Left ventricle myocardium superior (tissue), 1 donor: Measurements from ENCODE around the gene SPATS1. TPM values are rescaled to one million over a fixed set of nuclear protein-coding genes. Genes with fewer than 3 reads are reported as not detected.

Experiments
- ATAC-seq: fragments of 200-7000 bp; cut with Tn5 transposase; one replicate; pipeline ENCODE4 v1.9.1; 2020; ENCODE audit warnings: mild to moderate bottlenecking, moderate library complexity
- DNase-seq: peaks from one replicate; pipeline ENCODE4 v3.0.0-alpha.2; 2020
- intact Hi-C: fragments of 100-400 bp; cut with micrococcal nuclease; formaldehyde crosslinking; loops from one replicate; pipeline ENCODE4 v1.11.0; 2022
- long read RNA-seq: library from polyadenylated mRNA; unstranded; transcript quantifications from one replicate; pipeline ENCODE4 v2.0.0, GENCODE V29; 2021
- total RNA-seq: library from RNA; stranded (reverse); fragmentation: NEBNext Ultra II Directional; extraction: Animal tissue kit (Norgen Biotek cat#: 25700); gene quantifications from one replicate; pipeline ENCODE4 v1.2.1, GENCODE V29; 2021
- donor health status: DM: no; HTN: yes; CAD: no; lungs with severe emphysema.

SPATS1 gene, protein sequence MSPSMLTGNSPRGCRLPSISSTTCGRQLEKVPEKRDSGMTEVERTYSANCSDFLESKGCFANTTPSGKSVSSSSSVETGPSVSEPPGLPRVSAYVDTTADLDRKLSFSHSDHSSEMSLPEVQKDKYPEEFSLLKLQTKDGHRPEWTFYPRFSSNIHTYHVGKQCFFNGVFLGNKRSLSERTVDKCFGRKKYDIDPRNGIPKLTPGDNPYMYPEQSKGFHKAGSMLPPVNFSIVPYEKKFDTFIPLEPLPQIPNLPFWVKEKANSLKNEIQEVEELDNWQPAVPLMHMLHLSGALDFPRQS
- not detected for total RNA-seq
- long read RNA-seq, result 0 reads

GRCh38 chr6:44342489-44342888 is at the start of gene SPATS1:
SPATS1 (plus strand) TSS chr6:44342650; CDS start chr6:44343096, 446 bp downstream.
- ATAC-seq, result peak; percentile 58
- peak; percentile 54 for DNase-seq
- intact Hi-C loops, result no loop called here

DNA sequence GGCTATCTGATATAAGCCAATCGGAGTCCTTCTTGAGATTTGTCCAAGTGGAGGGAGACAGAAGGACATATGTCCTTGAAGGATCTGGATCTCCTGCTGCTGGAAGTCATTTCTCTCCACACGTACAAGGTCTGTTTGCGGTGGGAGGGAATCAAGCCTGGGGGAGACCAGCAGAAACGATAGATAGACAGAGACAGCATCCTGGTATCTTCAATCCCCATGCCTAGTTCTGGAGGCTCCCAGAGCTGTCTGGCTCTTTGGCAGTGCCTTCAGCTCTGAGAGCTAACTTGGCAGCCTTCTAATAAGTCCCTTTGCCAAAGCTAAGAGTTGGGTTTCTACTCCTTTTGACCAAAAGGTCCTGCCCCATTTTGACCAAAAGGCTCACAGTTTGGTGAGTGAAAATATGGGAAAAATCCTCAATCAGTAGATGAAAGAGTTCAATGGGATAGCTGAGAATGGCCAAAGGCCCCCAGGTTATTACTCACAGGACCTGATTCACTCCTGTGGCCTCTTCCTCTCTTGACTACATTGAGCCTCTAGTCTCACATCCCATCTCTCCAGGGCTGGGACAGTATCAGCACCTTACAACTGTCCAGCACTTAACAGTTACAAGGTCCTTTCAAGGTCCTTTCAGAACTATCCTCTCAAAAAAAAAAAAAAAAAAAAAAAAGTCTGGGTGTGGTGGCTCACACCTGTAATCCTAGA is 49.6 kb upstream of the SPATS1 start:
- DNase-seq, result no peak
- intact Hi-C loops, result no loop called here
- ATAC-seq, result no peak

DNA sequence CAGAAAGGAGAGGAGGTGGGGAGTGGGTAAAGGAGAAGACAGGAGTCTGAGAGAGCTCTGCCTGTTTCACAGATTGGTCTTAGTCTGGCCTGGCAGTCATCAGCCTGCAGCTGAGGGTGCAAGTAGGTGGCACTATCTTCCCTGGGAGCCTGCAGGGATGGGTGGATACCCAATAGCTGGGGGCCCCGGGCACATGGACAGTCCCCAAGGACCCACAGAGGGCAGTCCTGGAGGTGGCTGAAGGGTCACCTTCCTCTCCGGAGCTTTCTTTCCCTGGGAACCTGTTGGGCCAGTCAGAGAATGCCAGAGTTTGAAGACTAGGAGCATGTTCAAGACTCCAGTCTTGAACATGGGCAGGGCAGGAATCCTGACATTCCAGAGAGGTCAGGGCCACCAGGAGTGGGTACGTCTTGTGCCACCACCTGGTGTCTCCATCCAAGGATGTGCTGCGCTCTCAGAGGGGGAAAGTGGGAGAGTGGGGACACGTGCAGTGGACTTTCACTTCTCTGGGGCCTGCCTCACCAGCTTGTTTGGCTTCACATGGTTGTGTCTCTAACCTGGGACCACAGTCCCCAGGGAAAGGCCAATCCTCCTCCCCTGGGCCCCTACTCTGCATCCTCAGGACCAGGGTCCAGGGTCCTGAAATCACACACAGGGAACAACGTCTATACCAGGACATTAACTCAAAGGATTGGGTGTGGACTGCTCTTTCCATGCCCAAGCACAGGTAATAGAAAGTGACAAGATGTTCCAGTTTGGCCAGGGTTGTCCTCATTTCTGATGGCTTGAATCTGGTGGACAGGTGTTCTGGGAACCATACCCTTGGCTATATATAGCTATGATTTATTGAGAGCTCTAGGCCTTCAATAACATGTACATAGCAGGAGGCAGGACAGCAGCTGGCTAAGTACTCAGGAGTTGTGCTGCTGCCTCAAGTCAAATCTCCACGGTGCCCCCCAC is 47.3 kb upstream of the SPATS1 start:
- DNase-seq (no peak), ATAC-seq (no peak)
- intact Hi-C loops, result no loop called here

GRCh38 chr6:44297063-44298038 is 45.1 kb upstream of the SPATS1 start:
- ATAC-seq, result peak; percentile 88
- DNase-seq, result peak; percentile 74
- intact Hi-C loops, result no loop called here

DNA sequence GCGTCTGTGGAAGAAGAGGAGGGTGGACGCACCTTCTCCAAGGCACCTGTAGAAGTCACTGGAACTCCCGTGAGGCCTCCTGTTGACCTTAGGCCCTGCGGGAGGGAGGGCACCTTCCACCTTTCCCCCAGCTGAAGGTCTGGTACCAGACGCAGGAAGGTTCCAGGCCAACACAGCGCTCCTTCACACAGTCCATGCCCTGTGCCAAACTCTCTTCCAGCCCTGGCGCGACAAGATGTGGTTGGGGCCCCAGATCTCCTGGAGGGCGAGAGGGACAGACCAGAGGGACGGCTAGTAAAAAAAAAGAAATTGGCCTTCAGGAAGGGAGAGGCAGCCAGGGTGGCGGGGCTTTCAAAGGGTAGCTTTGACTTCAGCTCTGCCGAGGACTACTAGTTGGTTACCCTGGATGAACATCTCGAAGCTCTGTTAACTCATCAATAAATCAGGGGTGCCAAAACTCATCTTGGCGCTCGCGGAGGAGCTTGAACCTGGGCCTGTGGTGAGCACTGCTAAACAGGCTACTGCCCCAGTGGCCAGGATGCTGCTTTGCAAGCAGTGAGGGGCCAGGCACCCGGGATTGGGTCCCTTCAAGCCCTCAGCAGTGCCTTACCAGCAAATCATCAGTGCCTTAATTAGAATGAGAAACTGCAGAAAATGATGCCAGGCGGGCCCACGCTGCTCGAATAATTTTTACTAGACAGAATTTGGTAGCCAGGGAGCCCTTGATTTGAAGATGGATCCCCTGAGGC is 44.2 kb upstream of the SPATS1 start:
- intact Hi-C loops, result no loop called here
- DNase-seq (no peak), ATAC-seq (peak; percentile 7)

DNA sequence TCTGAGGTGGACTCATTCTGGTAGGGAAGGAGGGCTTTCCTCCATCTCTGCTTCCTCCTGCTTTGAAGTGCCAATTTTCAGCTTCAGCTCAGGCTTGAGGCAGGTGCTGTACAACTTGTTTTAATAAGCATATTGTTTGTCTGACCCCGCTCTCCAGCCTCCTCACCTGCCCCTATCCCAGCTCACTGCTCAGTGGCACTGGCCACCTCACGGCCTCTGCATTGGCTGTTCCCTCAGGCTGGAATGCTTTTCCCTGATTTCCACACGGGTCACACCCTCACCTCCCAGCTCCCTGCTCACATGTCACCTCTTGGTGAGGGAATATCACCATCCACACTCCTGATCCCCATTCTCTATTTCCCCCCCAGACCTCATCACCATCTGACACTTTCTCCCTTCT is 43.6 kb upstream of the SPATS1 start:
- ATAC-seq, result no peak
- intact Hi-C loops, result no loop called here
- no peak for DNase-seq

GRCh38 chr6:44300292-44300823 is 42.1 kb upstream of the SPATS1 start:
- DNase-seq, result no peak
- no peak for ATAC-seq
- intact Hi-C loops, result no loop called here

DNA sequence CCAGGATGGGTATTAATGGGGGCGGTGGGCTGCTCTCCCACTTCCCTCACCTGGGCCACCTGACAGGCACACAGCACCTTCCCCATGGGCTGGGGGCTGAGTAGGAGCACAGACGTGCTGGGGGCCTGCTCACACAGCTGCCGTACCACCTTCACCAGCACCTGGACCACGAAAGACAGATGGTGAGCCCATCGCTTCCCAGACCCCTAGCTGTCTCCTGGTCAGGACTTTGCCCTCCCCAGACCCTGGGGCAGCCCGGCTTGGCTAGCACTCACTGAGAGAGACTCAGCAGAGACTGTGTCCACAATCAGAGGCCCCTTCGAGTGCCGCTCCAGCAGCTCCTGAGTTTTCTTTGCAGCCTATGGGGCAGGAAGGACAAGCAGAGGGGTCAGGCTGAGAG is 41.3 kb upstream of the SPATS1 start:
- DNase-seq, result no peak
- intact Hi-C loops, result no loop called here
- no peak for ATAC-seq

GRCh38 chr6:44301782-44302564 is 40.5 kb upstream of the SPATS1 start:
- ATAC-seq (no peak), DNase-seq (no peak)
- intact Hi-C loops, result no loop called here

DNA sequence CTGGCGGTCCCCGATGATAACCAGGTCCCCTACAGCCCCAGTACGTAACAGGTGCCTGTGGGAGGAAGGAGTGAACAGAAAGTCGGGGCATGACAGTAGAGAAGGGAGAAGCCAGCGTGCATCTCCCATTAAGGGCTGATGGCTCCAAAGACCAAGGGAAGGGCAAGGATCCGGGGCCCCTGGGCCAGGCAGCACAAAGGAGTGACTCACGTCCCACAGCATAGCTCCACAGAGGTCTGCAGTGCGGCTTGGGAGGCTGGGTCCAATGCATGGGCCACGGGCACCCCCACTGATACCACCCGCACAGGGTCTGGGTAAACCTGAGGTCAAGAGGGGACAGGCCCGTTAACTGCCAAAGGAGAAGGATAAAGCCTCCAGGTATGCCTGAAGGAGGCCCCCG is 39.6 kb upstream of the SPATS1 start:
- ATAC-seq (no peak), DNase-seq (no peak)
- intact Hi-C loops, result no loop called here

DNA sequence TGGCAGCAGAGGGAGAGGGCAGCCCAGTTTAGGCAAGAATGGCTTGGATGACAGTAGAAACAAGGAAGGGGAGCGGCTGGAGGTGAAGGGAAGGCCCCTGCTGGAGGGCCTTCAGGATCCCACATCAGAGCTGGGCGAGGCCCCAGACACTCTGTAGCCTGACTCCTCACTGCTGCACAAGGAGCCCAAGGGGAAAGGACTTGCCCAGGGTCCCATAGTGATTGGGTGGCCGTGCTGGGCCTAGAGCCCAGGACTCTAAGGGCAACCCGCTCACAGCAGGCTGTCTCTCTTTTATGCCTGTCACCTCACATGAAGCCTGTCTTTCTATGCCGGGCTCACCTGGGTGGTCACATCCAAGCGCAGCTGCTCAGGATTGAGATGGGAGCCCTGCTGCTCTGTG is 38.6 kb upstream of the SPATS1 start:
- no peak for DNase-seq
- intact Hi-C loops, result no loop called here
- ATAC-seq, result no peak

GRCh38 chr6:44304282-44305199 is 37.9 kb upstream of the SPATS1 start:
- no peak for ATAC-seq
- DNase-seq, result peak; percentile 45
- intact Hi-C loops, result no loop called here

DNA sequence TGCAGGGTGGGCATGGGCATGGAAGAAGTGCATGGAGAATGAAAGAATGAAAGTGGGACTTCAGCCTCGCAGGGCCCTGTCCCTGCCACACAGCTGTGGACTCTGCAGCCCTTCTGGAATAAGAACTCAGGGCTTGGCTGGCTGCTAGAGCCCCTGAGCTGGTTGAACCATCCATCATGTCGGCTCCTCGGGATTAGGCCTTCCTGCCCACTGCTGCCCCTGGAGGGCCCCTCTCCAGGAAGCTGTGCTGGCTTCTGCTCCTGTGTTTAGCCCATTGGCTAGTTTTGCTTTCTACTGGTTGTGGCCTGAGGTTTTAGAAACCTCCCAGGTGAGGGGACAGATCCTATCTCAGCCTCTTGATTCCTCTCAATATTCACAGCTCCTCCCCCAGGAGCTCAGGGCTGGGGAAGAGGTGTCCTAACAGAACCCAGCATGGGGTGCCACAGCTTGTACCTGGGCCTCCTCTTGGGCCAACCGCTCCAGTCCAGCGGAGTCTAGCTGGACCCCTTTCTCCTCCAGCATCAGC is 37.2 kb upstream of the SPATS1 start:
- intact Hi-C loops, result no loop called here
- no peak for ATAC-seq
- no peak for DNase-seq

GRCh38 chr6:44306710-44307109 is 35.7 kb upstream of the SPATS1 start:
- DNase-seq (no peak), ATAC-seq (no peak)
- intact Hi-C loops, result no loop called here

DNA sequence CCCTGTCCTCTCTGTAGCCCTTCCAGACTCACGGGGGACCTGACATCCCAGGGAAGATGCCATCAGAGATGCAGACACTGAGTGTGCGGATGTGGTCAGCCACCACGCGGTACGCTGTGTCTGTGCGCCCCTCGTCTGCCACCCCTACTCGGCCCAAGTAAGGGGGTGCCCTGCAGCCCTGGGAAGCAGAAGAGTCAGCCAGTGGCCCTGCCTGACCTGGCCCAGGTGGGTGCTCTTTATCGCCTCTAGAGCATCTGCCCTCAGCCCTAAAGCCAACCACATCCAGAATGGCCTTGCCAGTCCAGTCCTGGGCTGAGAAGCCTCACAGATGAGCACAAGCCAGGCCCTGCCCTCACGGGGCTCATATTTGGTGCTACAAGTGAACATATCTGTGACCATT is 35.2 kb upstream of the SPATS1 start:
- ATAC-seq, result no peak
- intact Hi-C loops, result no loop called here
- no peak for DNase-seq

DNA sequence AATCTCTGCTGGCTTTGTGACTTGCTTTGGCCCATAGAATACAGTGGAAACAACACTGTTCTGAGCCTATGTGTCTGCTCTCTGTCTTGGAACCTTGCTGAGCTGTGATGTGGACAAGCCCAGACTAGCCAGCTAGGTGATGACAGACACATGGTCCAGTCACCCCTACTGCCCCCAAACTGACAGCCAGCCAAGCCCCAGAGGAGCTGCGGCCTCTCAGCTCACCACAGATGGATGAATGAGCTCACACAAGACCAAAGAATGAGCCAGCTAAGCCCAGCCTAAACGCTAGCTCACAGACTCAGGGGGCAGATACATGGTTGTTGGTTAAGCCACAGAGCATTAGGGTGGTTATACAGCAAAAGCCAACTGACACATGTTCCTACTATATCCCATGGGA is 33.4 kb upstream of the SPATS1 start:
- intact Hi-C loops, result no loop called here
- ATAC-seq (peak; percentile 83), DNase-seq (peak; percentile 67)
